K562 (cell line): Measurements from ENCODE around the gene ID1. TPM values are rescaled to one million over a fixed set of nuclear protein-coding genes. Genes with fewer than 3 reads are reported as not detected.

Experiments
- BDP1 ChIP-seq: IDR thresholded peaks from 3 replicates; pipeline ENCODE4 v1.6.1; 2011; ENCODE audit not compliant: insufficient read length, insufficient read depth
- EGR1 ChIP-seq: fragments of 450-650 bp; conservative IDR thresholded peaks from 2 replicates; pipeline ENCODE4 v1.6.1; 2017; ENCODE audit warnings: mild to moderate bottlenecking
- HNRNPL ChIP-seq: fragments of 200-400 bp; formaldehyde crosslinking; IDR thresholded peaks from 2 replicates; pipeline ENCODE4 v1.6.1; 2017; ENCODE audit warnings: low read depth, mild to moderate bottlenecking, low read length
- HSF4 ChIP-seq: fragments of 250-450 bp; sonication (Bioruptor Pico); IDR thresholded peaks from 2 replicates; pipeline ENCODE4 v2.1.2; 2022; ENCODE audit warnings: mild to moderate bottlenecking, moderate library complexity, borderline replicate concordance
- KAT7 ChIP-seq: sonication (generic); formaldehyde crosslinking; IDR thresholded peaks from 2 replicates; pipeline ENCODE4 v1.8.0; 2022; ENCODE audit warnings: missing genetic modification reagents, mild to moderate bottlenecking, borderline replicate concordance
- KHSRP ChIP-seq: fragments of 450-650 bp; IDR thresholded peaks from 2 replicates; pipeline ENCODE4 v1.6.1; 2017
- MED1 ChIP-seq: sonication (generic); formaldehyde crosslinking; IDR thresholded peaks from 2 replicates; pipeline ENCODE4 v1.8.1; 2023; ENCODE audit warnings: missing genetic modification reagents, borderline replicate concordance
- MEF2A ChIP-seq: IDR thresholded peaks from 2 replicates; pipeline ENCODE4 v1.6.1; 2011; ENCODE audit warnings: low read depth, mild to moderate bottlenecking, low read length, moderate library complexity; ENCODE audit not compliant: control insufficient read depth
- MXI1 ChIP-seq: IDR thresholded peaks from 2 replicates; pipeline ENCODE4 v1.6.1; 2011; ENCODE audit warnings: low read depth, mild to moderate bottlenecking, improper control_type of control experiment, low read length
- PTBP1 ChIP-seq: fragments of 200-400 bp; formaldehyde crosslinking; IDR thresholded peaks from 2 replicates; pipeline ENCODE4 v1.6.1; 2017; ENCODE audit warnings: low read depth, low read length
- SAFB ChIP-seq: fragments of 200-400 bp; formaldehyde crosslinking; IDR thresholded peaks from 2 replicates; pipeline ENCODE4 v1.6.1; 2017; ENCODE audit warnings: low read depth, low read length, borderline replicate concordance
- SIRT6 ChIP-seq: IDR thresholded peaks from one replicate; pipeline ENCODE4 v1.6.1; 2012; ENCODE audit warnings: low read depth, mild to moderate bottlenecking, control low read depth, inconsistent platforms, low read length, moderate library complexity
- SNRNP70 ChIP-seq: fragments of 200-400 bp; formaldehyde crosslinking; optimal IDR thresholded peaks from 2 replicates; pipeline ENCODE3; 2017; ENCODE audit warnings: low read depth, low read length
- ZNF217 ChIP-seq: sonication (generic); formaldehyde crosslinking; IDR thresholded peaks from 2 replicates; pipeline ENCODE4 v1.8.0; 2022; ENCODE audit warnings: mild to moderate bottlenecking, missing genetic modification reagents
- ZNF75A ChIP-seq: fragments of 450-650 bp; formaldehyde crosslinking; IDR thresholded peaks from 2 replicates; pipeline ENCODE4 v1.4.0; 2020; ENCODE audit warnings: mild to moderate bottlenecking
- polyA plus RNA-seq, 8 experiments: library from polyadenylated mRNA; depleted of rRNA in 4 of 8; stranded (reverse) in 5 of 8; unstranded in 3 of 8; fragments of >200 nt; fragmentation: Nextera tagmentation in 2 of 8; fragmentation: Illumina TruSeq in 1 of 8; extraction: Ambion mirVana in 2 of 8; extraction: Trizol in 1 of 8; gene quantifications; 2 replicates each; pipeline versions ENCODE4 v1.2.1 to v1.2.3, GENCODE V29; 2011 to 2014; ENCODE audit warnings: inconsistent platforms in 1 of 8, missing spikeins in 1 of 8
- total RNA-seq, 7 experiments: library from RNA; depleted of rRNA in 6 of 7; stranded (reverse); fragments of >200 nt in 6 of 7; fragmentation: Illumina TruSeq in 2 of 7; extraction: Trizol in 2 of 7; gene quantifications; 2 replicates each; pipeline versions ENCODE4 v1.2.1 to v1.2.3, GENCODE V29; 2011 to 2021; ENCODE audit warnings: low replicate concordance in 1 of 7
- TF ChIP-seq, protein P1 (sequence below): fragments of 450-650 bp; IDR thresholded peaks from 2 replicates; pipeline ENCODE4 v1.6.1; 2016; ENCODE audit warnings: mild to moderate bottlenecking
- TF ChIP-seq, protein P2 (sequence below), 2 experiments: fragments of 250-450 bp in 1 of 2; fragments of 450-650 bp in 1 of 2; sonication (Bioruptor Pico) in 1 of 2; IDR thresholded peaks; 2 replicates each; pipeline versions ENCODE4 v1.6.1 to v1.8.0; 2016 to 2021; ENCODE audit warnings: mild to moderate bottlenecking in 2 of 2, moderate library complexity in 2 of 2, missing compliant biosample characterization in 1 of 2, missing genetic modification characterization in 1 of 2
- TF ChIP-seq, protein P3 (sequence below), 3 experiments: fragments of 200-800 bp in 1 of 3; fragments of 250-450 bp in 1 of 3; fragments of 450-650 bp in 1 of 3; sonication (Bioruptor Pico) in 1 of 3; sonication (Bioruptor generic) in 1 of 3; formaldehyde crosslinking in 1 of 3; IDR thresholded peaks; 2 replicates each; pipeline versions ENCODE4 v1.6.1 to v1.8.0; 2016 to 2022; ENCODE audit warnings: mild to moderate bottlenecking in 2 of 3, missing genetic modification characterization in 2 of 3, missing compliant biosample characterization in 1 of 3, moderate library complexity in 1 of 3
- TF ChIP-seq, protein P4 (sequence below): IDR thresholded peaks from 2 replicates; pipeline ENCODE4 v1.6.1; 2011; ENCODE audit not compliant: insufficient read length; ENCODE audit errors: extremely low read depth
- TF ChIP-seq, protein P5 (sequence below): IDR thresholded peaks from 3 replicates; pipeline ENCODE4 v1.6.1; 2011; ENCODE audit warnings: borderline replicate concordance, mild to moderate bottlenecking; ENCODE audit not compliant: insufficient read length, insufficient read depth

The ID1 gene
- total and polyA plus RNA-seq, 9 of the 15 experiments (the other 6 are each of a cell fraction or from before 2014, with no cell fraction given), result 1.4 to 358 (median 65.0) TPM

DNA sequence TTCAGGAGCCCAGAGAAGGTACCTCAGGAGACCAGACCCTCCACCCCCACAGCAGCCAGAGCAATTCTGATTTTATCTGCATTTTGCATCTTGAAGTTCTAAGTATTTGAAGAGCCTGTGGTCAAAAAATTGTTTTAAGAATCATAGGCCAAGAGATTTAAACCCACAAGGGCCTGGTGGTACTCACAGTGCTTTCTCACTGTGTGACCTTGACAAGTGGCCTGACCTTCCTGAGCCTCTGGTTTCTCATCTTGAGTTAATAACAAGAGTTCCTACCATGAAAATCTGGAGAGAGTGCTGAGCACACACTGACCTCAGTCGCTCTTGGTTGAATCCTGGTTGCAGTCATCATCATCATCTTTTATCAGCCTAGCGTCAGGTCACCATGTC, 45.4 kb upstream of the ID1 start (continued):
- TF ChIP-seq, protein P1, sequence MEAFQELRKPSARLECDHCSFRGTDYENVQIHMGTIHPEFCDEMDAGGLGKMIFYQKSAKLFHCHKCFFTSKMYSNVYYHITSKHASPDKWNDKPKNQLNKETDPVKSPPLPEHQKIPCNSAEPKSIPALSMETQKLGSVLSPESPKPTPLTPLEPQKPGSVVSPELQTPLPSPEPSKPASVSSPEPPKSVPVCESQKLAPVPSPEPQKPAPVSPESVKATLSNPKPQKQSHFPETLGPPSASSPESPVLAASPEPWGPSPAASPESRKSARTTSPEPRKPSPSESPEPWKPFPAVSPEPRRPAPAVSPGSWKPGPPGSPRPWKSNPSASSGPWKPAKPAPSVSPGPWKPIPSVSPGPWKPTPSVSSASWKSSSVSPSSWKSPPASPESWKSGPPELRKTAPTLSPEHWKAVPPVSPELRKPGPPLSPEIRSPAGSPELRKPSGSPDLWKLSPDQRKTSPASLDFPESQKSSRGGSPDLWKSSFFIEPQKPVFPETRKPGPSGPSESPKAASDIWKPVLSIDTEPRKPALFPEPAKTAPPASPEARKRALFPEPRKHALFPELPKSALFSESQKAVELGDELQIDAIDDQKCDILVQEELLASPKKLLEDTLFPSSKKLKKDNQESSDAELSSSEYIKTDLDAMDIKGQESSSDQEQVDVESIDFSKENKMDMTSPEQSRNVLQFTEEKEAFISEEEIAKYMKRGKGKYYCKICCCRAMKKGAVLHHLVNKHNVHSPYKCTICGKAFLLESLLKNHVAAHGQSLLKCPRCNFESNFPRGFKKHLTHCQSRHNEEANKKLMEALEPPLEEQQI, result no peak
- TF ChIP-seq MED1 (CRISPR knock-in tag) (no peak), HSF4 (no peak), MEF2A (no peak), KHSRP (no peak), ZNF75A (CRISPR knock-in tag) (no peak), SNRNP70 (no peak), BDP1 (no peak), SIRT6 (no peak), KAT7 (CRISPR knock-in tag) (no peak), HNRNPL (no peak), PTBP1 (no peak), ZNF217 (CRISPR knock-in tag) (no peak), MXI1 (no peak), SAFB (no peak), EGR1 (peak; percentile 56)
- TF ChIP-seq, protein P2, sequence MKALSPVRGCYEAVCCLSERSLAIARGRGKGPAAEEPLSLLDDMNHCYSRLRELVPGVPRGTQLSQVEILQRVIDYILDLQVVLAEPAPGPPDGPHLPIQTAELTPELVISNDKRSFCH (CRISPR knock-in tag; IDR thresholded peaks at IDR 0.05), result no peak
- TF ChIP-seq, protein P2 (tag; IDR thresholded peaks at IDR 0.05), result no peak
- TF ChIP-seq, protein P3, sequence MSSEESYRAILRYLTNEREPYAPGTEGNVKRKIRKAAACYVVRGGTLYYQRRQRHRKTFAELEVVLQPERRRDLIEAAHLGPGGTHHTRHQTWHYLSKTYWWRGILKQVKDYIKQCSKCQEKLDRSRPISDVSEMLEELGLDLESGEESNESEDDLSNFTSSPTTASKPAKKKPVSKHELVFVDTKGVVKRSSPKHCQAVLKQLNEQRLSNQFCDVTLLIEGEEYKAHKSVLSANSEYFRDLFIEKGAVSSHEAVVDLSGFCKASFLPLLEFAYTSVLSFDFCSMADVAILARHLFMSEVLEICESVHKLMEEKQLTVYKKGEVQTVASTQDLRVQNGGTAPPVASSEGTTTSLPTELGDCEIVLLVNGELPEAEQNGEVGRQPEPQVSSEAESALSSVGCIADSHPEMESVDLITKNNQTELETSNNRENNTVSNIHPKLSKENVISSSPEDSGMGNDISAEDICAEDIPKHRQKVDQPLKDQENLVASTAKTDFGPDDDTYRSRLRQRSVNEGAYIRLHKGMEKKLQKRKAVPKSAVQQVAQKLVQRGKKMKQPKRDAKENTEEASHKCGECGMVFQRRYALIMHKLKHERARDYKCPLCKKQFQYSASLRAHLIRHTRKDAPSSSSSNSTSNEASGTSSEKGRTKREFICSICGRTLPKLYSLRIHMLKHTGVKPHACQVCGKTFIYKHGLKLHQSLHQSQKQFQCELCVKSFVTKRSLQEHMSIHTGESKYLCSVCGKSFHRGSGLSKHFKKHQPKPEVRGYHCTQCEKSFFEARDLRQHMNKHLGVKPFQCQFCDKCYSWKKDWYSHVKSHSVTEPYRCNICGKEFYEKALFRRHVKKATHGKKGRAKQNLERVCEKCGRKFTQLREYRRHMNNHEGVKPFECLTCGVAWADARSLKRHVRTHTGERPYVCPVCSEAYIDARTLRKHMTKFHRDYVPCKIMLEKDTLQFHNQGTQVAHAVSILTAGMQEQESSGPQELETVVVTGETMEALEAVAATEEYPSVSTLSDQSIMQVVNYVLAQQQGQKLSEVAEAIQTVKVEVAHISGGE (CRISPR knock-in tag; IDR thresholded peaks at IDR 0.05), result no peak
- TF ChIP-seq, protein P4, sequence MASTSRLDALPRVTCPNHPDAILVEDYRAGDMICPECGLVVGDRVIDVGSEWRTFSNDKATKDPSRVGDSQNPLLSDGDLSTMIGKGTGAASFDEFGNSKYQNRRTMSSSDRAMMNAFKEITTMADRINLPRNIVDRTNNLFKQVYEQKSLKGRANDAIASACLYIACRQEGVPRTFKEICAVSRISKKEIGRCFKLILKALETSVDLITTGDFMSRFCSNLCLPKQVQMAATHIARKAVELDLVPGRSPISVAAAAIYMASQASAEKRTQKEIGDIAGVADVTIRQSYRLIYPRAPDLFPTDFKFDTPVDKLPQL, result no peak
- TF ChIP-seq, protein P5, sequence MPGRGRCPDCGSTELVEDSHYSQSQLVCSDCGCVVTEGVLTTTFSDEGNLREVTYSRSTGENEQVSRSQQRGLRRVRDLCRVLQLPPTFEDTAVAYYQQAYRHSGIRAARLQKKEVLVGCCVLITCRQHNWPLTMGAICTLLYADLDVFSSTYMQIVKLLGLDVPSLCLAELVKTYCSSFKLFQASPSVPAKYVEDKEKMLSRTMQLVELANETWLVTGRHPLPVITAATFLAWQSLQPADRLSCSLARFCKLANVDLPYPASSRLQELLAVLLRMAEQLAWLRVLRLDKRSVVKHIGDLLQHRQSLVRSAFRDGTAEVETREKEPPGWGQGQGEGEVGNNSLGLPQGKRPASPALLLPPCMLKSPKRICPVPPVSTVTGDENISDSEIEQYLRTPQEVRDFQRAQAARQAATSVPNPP, result no peak
